ENCODE measurements around the gene ARHGEF16.

GRCh38 chr1:3429320-3429719 is 25.1 kb upstream of the ARHGEF16 start:
- TF ChIP-seq EZH2 (IDR thresholded peaks at IDR 0.05) (no peak), CTCF (IDR thresholded peaks at IDR 0.05) (no peak)
